HEK293 (cell line): Measurements from ENCODE around the gene NOLC1.

ENCODE experiments used
- CTCF ChIA-PET: fragments of 350-600 bp; formaldehyde crosslinking; extraction: SDS; loops from one replicate; lab custom pipeline; 2021; ENCODE audit warnings: antibody characterized with exemption; lab: Yijun Ruan, JAX
- POLR2A ChIA-PET: fragments of 300-600 bp; formaldehyde crosslinking; extraction: SDS; loops from one replicate; lab custom pipeline; 2020; ENCODE audit warnings: antibody characterized with exemption, inconsistent platforms; lab: Yijun Ruan, JAX
- H3K27ac ChIP-seq: fragments of 200-500 bp; sonication (Bioruptor generic); 2 replicates; pipeline ENCODE4 v1.5.1; 2014; ENCODE audit warnings: low read depth, low read length, control low read depth, inconsistent platforms; ENCODE audit errors: extremely low read depth
- H3K36me3 ChIP-seq, 2 experiments: fragments of 200-500 bp in 1 of 2; sonication (Bioruptor generic) in 1 of 2; 1 replicate in 1 of 2; 2 replicates in 1 of 2; pipeline ENCODE4 v1.5.1; 2014 to 2017; ENCODE audit warnings: inconsistent platforms in 2 of 2, low read length in 2 of 2; ENCODE audit not compliant: control insufficient read depth in 2 of 2, insufficient read depth in 1 of 2
- H3K4me1 ChIP-seq: fragments of 200-500 bp; sonication (Bioruptor generic); 2 replicates; pipeline ENCODE4 v1.5.1; 2014; ENCODE audit warnings: mild to moderate bottlenecking, low read length, inconsistent platforms; ENCODE audit not compliant: control insufficient read depth, insufficient read depth
- H3K4me3 ChIP-seq: 2 replicates; pipeline ENCODE4 v1.5.1; 2011; ENCODE audit warnings: low read depth, mild to moderate bottlenecking, control low read depth, low read length, moderate library complexity
- H3K9me3 ChIP-seq: fragments of 200-500 bp; sonication (Bioruptor generic); 2 replicates; pipeline ENCODE4 v1.5.1; 2014; ENCODE audit warnings: low read depth, low read length, inconsistent platforms; ENCODE audit not compliant: control insufficient read depth, insufficient read depth
- GLIS1 ChIP-seq: fragments of 450-650 bp; formaldehyde crosslinking; IDR thresholded peaks from 2 replicates; pipeline ENCODE4 v1.5.1; 2016; ENCODE audit warnings: missing biosample characterization, missing genetic modification characterization
- GLIS2 ChIP-seq: fragments of 450-650 bp; formaldehyde crosslinking; IDR thresholded peaks from 2 replicates; pipeline ENCODE4 v1.5.1; 2016; ENCODE audit warnings: missing biosample characterization, missing genetic modification characterization
- PRDM10 ChIP-seq: fragments of 450-650 bp; formaldehyde crosslinking; IDR thresholded peaks from 2 replicates; pipeline ENCODE4 v1.5.1; 2016; ENCODE audit warnings: missing biosample characterization, missing genetic modification characterization
- PRDM4 ChIP-seq: fragments of 450-650 bp; formaldehyde crosslinking; IDR thresholded peaks from 2 replicates; pipeline ENCODE4 v1.5.1; 2017; ENCODE audit warnings: missing biosample characterization, missing genetic modification characterization
- SP3 ChIP-seq: fragments of 450-650 bp; formaldehyde crosslinking; IDR thresholded peaks from 2 replicates; pipeline ENCODE4 v1.5.1; 2016; ENCODE audit warnings: missing biosample characterization, missing genetic modification characterization
- ZBTB11 ChIP-seq: fragments of 450-650 bp; formaldehyde crosslinking; conservative IDR thresholded peaks from 2 replicates; pipeline ENCODE4 v1.5.1; 2016; ENCODE audit warnings: low read depth, missing biosample characterization, missing genetic modification characterization
- ZBTB6 ChIP-seq: fragments of 450-650 bp; formaldehyde crosslinking; IDR thresholded peaks from 2 replicates; pipeline ENCODE4 v1.5.1; 2017; ENCODE audit warnings: missing biosample characterization, missing genetic modification characterization
- ZBTB8A ChIP-seq: fragments of 450-650 bp; formaldehyde crosslinking; IDR thresholded peaks from 2 replicates; pipeline ENCODE4 v1.5.1; 2016; ENCODE audit warnings: missing biosample characterization, missing genetic modification characterization
- ZNF18 ChIP-seq: fragments of 450-650 bp; formaldehyde crosslinking; IDR thresholded peaks from 2 replicates; pipeline ENCODE4 v1.5.1; 2016; ENCODE audit warnings: missing biosample characterization, missing genetic modification characterization
- ZNF341 ChIP-seq: fragments of 450-650 bp; formaldehyde crosslinking; IDR thresholded peaks from 2 replicates; pipeline ENCODE4; 2016; ENCODE audit warnings: low read depth, missing biosample characterization, missing genetic modification characterization
- ZNF398 ChIP-seq: fragments of 450-650 bp; formaldehyde crosslinking; IDR thresholded peaks from 2 replicates; pipeline ENCODE4 v1.5.1; 2017; ENCODE audit warnings: missing biosample characterization, missing genetic modification characterization
- ZNF426 ChIP-seq: fragments of 450-650 bp; formaldehyde crosslinking; IDR thresholded peaks from 2 replicates; pipeline ENCODE4 v1.5.1; 2017; ENCODE audit warnings: missing biosample characterization, missing genetic modification characterization, mild to moderate bottlenecking, inconsistent platforms, moderate library complexity
- ZNF501 ChIP-seq: fragments of 450-650 bp; formaldehyde crosslinking; IDR thresholded peaks from 2 replicates; pipeline ENCODE4 v1.5.1; 2016; ENCODE audit warnings: missing biosample characterization, missing genetic modification characterization
- ZNF660 ChIP-seq: fragments of 450-650 bp; IDR thresholded peaks from 2 replicates; pipeline ENCODE4 v1.5.1; 2018; ENCODE audit warnings: missing biosample characterization, mild to moderate bottlenecking, missing genetic modification characterization
- ZSCAN30 ChIP-seq: fragments of 450-650 bp; IDR thresholded peaks from 2 replicates; pipeline ENCODE4 v1.5.1; 2018; ENCODE audit warnings: missing biosample characterization, mild to moderate bottlenecking, missing genetic modification characterization, moderate library complexity

The NOLC1 gene

GRCh38 chr10:102113261-102113955, 38.8 kb upstream of the NOLC1 start:
- Histone ChIP-seq H3K9me3 (no peaks in the 10 kb centered on the region), H3K4me1 (peaks cover 36% of the 10 kb centered on the region), H3K27ac (peak overlapping the region; percentile 47; the same call in 1 of the 2 replicates), H3K36me3 (peaks cover 13 to 35% of the 10 kb centered on the region in 2 experiments), H3K4me3 (peak overlapping the region; percentile 70)
- CTCF ChIA-PET, result interaction anchor here (0.6 to 2.9 kb wide), 3 partner anchors 12 to 578 kb away, joined by 4 to 9 read pairs (median 4); no protein-coding TSS in a partner anchor
- POLR2A ChIA-PET, result interaction anchor here (0.6 to 2.2 kb wide), 10 partner anchors 9 to 404 kb away, joined by 3 to 26 read pairs (median 6); partner anchors contain the start of genes ACTR1A and ARMH3
- 0 out of 2 replicates have a peak, but pooled peaks have one; percentile 20 for TF ChIP-seq ZNF660
- TF ChIP-seq PRDM4 (tag by site-specific recombination), result no peak
- TF ChIP-seq ZNF501, result no peak
- TF ChIP-seq ZBTB11 (tag by site-specific recombination), result peak; percentile 55; the same call in 1 of the 2 replicates
- peak; percentile 63 for TF ChIP-seq ZBTB8A (tag by site-specific recombination)
- TF ChIP-seq ZBTB6 (tag by site-specific recombination), result peak; percentile 85

GRCh38 chr10:102113956-102114857, 38.0 kb upstream of the NOLC1 start:
- CTCF ChIA-PET, result interaction anchor here (1.2 to 2.9 kb wide), 2 partner anchors 13 to 41 kb away, joined by 4 to 9 read pairs; no protein-coding TSS in a partner anchor
- H3K4me1 ChIP-seq, result peaks cover 42% of the 10 kb centered on the region
- 0 out of 2 replicates have a peak, but pooled peaks have one; percentile 8 for TF ChIP-seq ZSCAN30 (tag by site-specific recombination)
- peak; percentile 85 for TF ChIP-seq ZNF398 (tag by site-specific recombination)
- peak; percentile 93 for TF ChIP-seq GLIS1 (tag by site-specific recombination)
- peak; percentile 92 for TF ChIP-seq ZNF341 (tag by site-specific recombination)
- no peak for TF ChIP-seq ZNF426 (tag by site-specific recombination)
- TF ChIP-seq GLIS2, result peak; percentile 85
- peak; percentile 46; the same call in 1 of the 2 replicates for TF ChIP-seq ZBTB8A (tag by site-specific recombination)
- TF ChIP-seq PRDM10 (tag by site-specific recombination), result peak; percentile 44
- TF ChIP-seq SP3, result 0 out of 2 replicates have a peak, but pooled peaks have one; percentile 22
- no peak for TF ChIP-seq ZNF18

More at GRCh38 chr10:102113956-102114857, 38.0 kb upstream of the NOLC1 start:
- POLR2A ChIA-PET, result interaction anchor here (0.7 to 2.2 kb wide), 18 partner anchors 8 to 1074 kb away, joined by 3 to 26 read pairs (median 6); partner anchors contain the start of genes ARMH3, GBF1, NOLC1 and PPRC1
- Histone ChIP-seq H3K4me3 (peak overlapping the region; percentile 70), H3K27ac (peak overlapping the region; percentile 73; the same call in 1 of the 2 replicates), H3K36me3 (peaks cover 13 to 27% of the 10 kb centered on the region in 2 experiments; a peak in 2 of 3 replicates), H3K9me3 (no peaks in the 10 kb centered on the region)
